ENCODE measurements around the gene LIMS1.

Gene LIMS1

DNA sequence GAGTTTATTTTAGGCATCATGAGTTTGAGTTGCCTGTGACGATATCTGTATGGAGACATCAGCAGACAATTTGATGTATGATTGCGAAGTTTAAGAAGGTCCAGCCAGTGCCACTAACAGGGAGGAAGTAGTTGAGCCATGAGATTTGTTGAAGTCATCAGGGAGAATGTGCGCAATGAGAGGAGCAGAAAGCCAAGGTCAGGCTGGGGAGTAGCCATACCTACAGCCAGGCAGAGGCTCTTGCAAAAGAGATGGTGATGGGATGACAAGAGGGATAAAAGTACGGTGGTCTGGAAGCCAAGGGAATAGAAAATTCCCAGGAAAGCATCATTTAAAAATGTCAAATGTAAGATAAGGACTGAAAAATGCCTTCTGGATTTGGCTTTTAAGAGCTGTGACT, 51.2 kb downstream of the LIMS1 start:
- TF ChIP-seq, protein P1, sequence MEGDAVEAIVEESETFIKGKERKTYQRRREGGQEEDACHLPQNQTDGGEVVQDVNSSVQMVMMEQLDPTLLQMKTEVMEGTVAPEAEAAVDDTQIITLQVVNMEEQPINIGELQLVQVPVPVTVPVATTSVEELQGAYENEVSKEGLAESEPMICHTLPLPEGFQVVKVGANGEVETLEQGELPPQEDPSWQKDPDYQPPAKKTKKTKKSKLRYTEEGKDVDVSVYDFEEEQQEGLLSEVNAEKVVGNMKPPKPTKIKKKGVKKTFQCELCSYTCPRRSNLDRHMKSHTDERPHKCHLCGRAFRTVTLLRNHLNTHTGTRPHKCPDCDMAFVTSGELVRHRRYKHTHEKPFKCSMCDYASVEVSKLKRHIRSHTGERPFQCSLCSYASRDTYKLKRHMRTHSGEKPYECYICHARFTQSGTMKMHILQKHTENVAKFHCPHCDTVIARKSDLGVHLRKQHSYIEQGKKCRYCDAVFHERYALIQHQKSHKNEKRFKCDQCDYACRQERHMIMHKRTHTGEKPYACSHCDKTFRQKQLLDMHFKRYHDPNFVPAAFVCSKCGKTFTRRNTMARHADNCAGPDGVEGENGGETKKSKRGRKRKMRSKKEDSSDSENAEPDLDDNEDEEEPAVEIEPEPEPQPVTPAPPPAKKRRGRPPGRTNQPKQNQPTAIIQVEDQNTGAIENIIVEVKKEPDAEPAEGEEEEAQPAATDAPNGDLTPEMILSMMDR (conservative IDR thresholded peaks at IDR 0.05; ENCODE audit: low read depth, low read length), result no peak
- no peak overlapping the region for H3K4me3 ChIP-seq (ENCODE audit: low read length)
- no peak for DNase-seq (ENCODE audit: low read depth)

GRCh38 chr2:108586116-108586515, 51.8 kb downstream of the LIMS1 start:
- H3K4me3 ChIP-seq (ENCODE audit: low read length), result no peak overlapping the region
- TF ChIP-seq, protein P1 (conservative IDR thresholded peaks at IDR 0.05; ENCODE audit: low read depth, low read length), result no peak
- DNase-seq (ENCODE audit: low read depth), result no peak

DNA sequence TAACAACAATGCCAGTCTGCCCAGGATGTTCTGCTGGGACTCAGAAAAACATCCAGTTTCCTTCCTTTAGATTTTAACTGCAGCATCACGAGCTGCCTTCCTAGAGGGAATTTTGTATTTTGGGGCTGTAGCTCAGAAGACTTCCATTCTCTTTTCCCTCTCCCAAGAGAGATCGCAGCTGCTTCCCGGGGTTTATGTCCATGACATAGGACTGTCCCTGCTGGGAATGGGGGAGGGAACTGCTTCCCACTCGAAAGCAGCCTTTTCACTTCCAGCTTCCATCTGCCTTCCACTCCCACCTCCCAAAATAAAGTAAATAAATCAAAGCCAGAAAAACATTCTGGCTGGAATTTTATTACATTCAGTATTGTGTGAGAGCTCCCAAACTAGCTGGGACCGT, 52.4 kb downstream of the LIMS1 start:
- H3K4me3 ChIP-seq (ENCODE audit: low read length), result no peak overlapping the region
- no peak for DNase-seq (ENCODE audit: low read depth)
- TF ChIP-seq, protein P1 (conservative IDR thresholded peaks at IDR 0.05; ENCODE audit: low read depth, low read length), result no peak

DNA sequence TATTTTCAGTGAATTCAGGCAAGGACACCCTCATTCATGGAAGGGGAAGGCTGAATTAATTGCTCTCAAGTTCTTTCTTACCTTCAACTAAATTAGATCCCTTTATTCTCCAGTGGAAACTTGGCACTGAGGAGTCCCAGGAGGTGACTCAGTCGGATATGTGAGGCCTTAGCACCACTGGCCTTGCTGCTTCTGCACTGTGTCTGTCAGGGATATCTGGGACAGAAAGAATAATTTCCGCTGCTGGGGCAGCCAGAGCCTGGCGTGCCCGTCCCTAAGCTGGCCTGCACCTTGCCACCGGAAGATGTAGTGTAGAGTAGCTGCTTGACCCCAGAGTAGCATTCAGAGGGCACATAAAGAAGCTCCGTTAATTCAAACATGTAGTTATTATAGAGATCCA, 53.4 kb downstream of the LIMS1 start:
- H3K4me3 ChIP-seq (ENCODE audit: low read length), result no peak overlapping the region
- DNase-seq (ENCODE audit: low read depth), result peak; percentile 71

DNA sequence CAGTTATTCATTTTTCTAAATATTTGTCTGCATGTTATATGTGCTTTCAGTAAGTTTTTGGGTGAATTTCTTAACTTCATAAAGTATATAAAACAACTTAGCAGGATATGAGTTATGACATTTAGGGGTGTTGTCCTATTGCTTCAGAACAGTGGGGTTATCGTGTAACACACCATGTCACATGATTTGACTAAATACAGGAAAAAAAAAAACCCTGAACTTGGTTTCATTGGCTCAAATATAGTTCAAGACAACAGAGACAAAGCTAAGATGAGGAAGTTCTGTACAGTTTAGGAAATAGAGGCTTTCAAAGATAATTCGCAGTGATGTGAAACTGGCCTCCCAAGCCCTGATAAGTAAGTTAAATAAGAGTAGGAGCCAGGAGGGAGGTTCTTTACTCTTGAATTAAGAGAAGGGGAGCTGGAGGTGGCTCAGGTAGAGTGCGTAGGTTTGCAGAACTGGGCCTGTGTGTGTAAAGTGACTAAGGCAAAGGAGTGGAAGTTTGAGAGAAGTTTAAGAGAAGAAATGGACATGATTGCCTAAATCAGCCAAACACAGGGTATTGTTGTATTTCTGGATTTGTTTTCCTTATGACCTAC, 53.9 kb downstream of the LIMS1 start:
- no peak overlapping the region for H3K4me3 ChIP-seq (ENCODE audit: low read length)
- DNase-seq (ENCODE audit: low read depth), result no peak

More for the DNA sequence above, 53.4 kb downstream of the LIMS1 start:
- TF ChIP-seq, protein P1 (conservative IDR thresholded peaks at IDR 0.05; ENCODE audit: low read depth, low read length), result no peak

DNA sequence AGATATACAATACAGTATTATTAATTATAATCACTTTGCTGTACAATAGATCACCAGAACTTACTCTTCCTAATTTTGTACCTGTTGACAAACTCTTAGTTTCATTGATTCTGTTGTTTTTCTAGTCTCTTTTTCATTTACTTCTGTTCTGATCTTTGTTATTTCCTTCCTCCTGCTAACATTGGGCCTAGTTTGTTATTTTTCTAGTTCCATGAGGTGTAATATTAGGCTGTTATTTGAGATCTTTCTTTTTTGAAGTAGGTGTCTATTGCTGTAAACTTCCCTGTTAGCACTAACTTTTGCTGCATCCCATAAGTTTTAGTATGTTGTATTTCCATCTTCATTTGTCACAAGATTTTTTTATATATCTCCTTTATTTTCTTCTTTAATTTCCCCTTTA, 55.1 kb downstream of the LIMS1 start:
- no peak overlapping the region for H3K4me3 ChIP-seq (ENCODE audit: low read length)
- TF ChIP-seq, protein P1 (conservative IDR thresholded peaks at IDR 0.05; ENCODE audit: low read depth, low read length), result no peak
- no peak for DNase-seq (ENCODE audit: low read depth)

More for the DNA sequence above, 53.9 kb downstream of the LIMS1 start:
- TF ChIP-seq, protein P1 (conservative IDR thresholded peaks at IDR 0.05; ENCODE audit: low read depth, low read length), result no peak

GRCh38 chr2:108589781-108590180, 55.5 kb downstream of the LIMS1 start:
- H3K4me3 ChIP-seq (ENCODE audit: low read length), result no peak overlapping the region
- TF ChIP-seq, protein P1 (conservative IDR thresholded peaks at IDR 0.05; ENCODE audit: low read depth, low read length), result no peak
- no peak for DNase-seq (ENCODE audit: low read depth)
